Sigmoid colon (tissue), 4 donors: ENCODE results near the gene ESRRB.

ENCODE experiments used
- POLR2A ChIP-seq, 2 donors: fragments of 450-650 bp; IDR thresholded peaks; one replicate each; pipeline ENCODE4 v1.6.1; 2016; ENCODE audit warnings: antibody characterized with exemption in 2 of 2, mild to moderate bottlenecking in 2 of 2, moderate library complexity in 2 of 2
- POLR2AphosphoS5 ChIP-seq, 4 donors: sonication (generic); formaldehyde crosslinking; IDR thresholded peaks; one replicate each; pipeline ENCODE4 v1.6.1; 2017; ENCODE audit warnings: antibody characterized with exemption in 4 of 4
- TF ChIP-seq, protein P1 (sequence below), 4 experiments: fragments of 450-650 bp in 3 of 4; fragments of 200-600 bp in 1 of 4; IDR thresholded peaks; one replicate each; pipeline ENCODE4 v1.5.1; 2016 to 2019; ENCODE audit warnings: antibody characterized with exemption in 4 of 4, mild to moderate bottlenecking in 3 of 4, moderate library complexity in 2 of 4

DNA sequence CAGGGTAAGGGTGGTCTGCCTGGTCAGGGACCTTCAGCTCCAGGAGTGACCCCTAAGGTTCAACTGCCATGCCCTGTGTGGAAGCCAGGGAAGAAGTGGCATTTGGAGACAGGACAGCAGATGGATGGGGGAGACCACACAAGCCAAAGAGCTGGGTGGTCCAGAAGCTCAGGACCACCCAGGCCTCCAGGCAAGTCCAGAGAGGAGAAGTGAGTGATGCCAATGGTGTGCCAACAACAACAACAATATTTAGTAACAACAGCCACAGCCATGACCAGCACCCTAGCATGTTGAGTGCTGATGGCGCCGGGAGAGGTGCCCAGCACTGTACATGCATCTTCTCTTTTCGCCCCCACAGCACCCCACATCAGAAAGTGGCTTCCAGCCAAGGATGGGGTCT lies 113.7 kb downstream of the ESRRB start:
- TF ChIP-seq POLR2A (IDR thresholded peaks at IDR 0.05) (no peak), POLR2AphosphoS5 (IDR thresholded peaks at IDR 0.05) (no peak)
- TF ChIP-seq, protein P1, sequence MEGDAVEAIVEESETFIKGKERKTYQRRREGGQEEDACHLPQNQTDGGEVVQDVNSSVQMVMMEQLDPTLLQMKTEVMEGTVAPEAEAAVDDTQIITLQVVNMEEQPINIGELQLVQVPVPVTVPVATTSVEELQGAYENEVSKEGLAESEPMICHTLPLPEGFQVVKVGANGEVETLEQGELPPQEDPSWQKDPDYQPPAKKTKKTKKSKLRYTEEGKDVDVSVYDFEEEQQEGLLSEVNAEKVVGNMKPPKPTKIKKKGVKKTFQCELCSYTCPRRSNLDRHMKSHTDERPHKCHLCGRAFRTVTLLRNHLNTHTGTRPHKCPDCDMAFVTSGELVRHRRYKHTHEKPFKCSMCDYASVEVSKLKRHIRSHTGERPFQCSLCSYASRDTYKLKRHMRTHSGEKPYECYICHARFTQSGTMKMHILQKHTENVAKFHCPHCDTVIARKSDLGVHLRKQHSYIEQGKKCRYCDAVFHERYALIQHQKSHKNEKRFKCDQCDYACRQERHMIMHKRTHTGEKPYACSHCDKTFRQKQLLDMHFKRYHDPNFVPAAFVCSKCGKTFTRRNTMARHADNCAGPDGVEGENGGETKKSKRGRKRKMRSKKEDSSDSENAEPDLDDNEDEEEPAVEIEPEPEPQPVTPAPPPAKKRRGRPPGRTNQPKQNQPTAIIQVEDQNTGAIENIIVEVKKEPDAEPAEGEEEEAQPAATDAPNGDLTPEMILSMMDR (IDR thresholded peaks at IDR 0.05) = no peak
